SK-N-SH (cell line): ENCODE results near the gene SCAPER.

Source experiments
- CTCF ChIP-seq: fragments of 200-600 bp; sonication (generic); IDR thresholded peaks from 2 replicates; pipeline ENCODE4 v1.6.1; 2017; ENCODE audit warnings: antibody characterized with exemption, mild to moderate bottlenecking, moderate library complexity
- ELF1 ChIP-seq: IDR thresholded peaks from 2 replicates; pipeline ENCODE4 v1.4.0; 2012
- USF1 ChIP-seq: IDR thresholded peaks from 2 replicates; pipeline ENCODE4 v1.4.0; 2012; ENCODE audit warnings: low read depth, borderline replicate concordance

- TF ChIP-seq CTCF, result no peak
- no peak for TF ChIP-seq ELF1
- TF ChIP-seq USF1, result no peak
These were observed 453.6 kb downstream of the SCAPER start for GRCh38 chr15:76451540-76451939.
